Superior temporal gyrus (tissue), 1 donor: ENCODE results near the gene DOCK7.

Experiments used
- DNase-seq: peaks from one replicate; pipeline ENCODE4 v3.0.0-alpha.2; 2016; ENCODE audit errors: extremely low spot score

DOCK7 gene

DNA sequence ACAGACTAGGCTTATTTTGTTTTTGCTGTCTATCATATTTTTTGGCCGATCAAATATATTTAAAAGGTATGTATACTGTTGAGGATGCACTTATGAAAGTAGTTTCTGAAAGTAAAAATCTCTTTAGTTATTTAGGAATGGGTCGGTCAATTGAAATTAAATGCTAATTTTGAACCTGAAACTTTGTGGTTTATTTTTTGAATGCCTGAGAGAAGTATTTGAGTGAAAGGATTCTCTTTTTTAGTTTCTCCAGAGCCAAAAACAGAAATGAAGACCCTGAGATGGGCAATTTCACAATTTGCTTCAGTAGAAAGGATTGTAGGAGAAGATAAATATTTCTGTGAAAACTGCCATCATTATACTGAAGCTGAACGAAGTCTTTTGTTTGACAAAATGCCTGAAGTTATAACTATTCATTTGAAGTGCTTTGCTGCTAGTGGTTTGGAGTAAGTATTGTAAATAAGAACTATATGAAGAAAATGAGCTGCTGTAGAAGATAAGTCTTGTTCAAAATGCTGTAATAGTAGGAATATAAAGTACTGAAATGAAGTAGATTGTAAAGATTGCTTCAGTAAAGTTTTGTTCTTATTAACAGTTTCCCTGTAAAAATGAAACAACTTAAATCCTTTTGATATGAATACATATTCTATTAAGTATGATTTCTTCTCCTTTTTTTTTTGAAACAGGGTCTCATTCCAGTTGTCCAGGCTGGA lies 239.8 kb downstream of the DOCK7 start:
- no peak for DNase-seq

DNA sequence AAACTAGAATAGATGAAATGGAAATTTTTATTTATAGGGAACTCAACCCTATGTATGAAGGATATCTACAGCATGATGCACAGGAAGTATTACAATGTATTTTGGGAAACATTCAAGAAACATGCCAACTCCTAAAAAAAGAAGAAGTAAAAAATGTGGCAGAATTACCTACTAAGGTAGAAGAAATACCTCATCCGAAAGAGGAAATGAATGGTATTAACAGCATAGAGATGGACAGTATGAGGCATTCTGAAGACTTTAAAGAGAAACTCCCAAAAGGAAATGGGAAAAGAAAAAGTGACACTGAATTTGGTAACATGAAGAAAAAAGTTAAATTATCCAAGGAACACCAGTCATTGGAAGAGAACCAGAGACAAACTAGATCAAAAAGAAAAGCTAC lies 243.5 kb downstream of the DOCK7 start:
- no peak for DNase-seq

DNA sequence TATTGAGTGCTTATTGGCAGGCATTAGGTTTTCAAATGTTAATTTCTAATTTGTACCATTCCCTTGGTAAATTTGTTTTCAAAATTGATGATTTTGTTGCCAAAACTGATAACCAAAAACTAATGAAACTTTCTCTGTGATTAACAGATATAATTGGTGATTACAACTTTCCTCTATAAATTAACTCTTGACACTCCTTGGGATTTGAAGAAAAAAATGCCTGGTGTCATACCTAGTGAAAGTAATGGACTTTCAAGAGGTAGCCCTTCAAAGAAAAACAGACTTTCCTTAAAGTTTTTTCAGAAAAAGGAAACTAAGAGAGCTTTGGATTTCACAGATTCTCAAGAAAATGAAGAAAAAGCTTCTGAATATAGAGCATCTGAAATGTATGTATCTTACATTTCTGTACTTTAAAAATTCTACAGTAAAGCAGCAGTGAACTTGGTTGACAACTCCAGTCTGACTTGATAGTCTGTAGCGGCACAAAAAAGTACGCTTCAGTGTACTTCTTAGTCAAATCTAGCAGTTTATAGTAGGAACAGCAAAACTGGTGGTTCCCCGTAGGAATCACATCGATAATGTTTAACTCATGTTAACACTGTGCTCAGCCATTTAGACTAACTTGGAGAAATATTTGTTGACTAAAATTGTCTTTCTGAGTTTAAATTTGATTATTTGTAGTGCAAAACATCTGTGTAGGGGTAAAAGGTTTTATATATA lies 248.4 kb downstream of the DOCK7 start:
- no peak for DNase-seq

DNA sequence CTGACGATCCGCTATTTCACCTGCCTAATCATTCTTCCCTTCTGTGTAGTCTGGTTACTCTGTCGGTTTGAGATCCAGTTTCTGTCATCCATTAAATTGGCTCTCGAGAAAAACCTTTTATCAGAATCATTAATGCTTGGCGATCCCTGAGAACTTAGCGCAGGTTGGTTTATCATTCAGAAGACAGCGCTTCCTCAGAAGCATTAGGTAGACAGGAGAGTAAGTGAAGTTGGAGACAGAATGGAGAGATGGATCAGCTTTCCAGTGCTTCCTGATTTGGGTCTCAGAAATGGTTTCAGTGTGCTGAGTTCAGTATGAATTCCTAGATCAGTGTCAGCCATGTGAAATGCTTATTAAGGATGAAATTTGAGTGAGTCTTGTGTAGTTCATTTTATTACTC lies 250.0 kb downstream of the DOCK7 start:
- no peak for DNase-seq

DNA sequence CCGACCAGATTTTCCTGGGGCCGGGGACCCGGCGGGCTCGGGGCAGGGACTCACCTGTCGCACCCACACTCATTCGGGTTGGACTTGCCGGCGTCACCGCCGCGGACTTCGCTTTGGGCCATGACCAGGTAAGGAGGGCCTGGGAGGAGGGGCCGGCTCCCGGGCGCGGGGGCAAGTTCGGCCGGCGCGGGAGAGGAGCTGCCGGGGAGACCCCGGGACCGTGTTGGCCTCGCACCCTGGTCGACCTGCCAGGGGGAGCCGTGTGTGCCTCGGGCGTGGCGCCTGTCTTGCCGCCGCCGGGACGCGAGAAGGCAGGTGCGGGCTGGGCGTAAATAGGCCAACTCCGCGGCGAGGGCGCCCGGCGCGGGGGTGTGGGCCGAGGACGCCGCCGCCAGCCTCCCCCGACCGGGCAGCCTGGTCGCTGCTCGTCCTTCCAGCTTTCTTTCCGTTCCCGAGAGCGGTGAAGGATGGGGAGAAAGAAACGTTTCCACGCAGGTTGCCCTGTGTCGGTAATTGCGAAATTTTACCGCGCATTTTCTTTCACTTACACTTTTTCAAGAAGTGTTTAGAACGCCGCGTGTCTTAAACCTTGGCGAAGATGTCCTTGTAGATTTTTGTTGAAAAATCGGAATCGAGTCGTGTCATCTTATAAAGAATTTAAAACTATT lies 250.8 kb downstream of the DOCK7 start:
- peak; percentile 29 for DNase-seq

DNA sequence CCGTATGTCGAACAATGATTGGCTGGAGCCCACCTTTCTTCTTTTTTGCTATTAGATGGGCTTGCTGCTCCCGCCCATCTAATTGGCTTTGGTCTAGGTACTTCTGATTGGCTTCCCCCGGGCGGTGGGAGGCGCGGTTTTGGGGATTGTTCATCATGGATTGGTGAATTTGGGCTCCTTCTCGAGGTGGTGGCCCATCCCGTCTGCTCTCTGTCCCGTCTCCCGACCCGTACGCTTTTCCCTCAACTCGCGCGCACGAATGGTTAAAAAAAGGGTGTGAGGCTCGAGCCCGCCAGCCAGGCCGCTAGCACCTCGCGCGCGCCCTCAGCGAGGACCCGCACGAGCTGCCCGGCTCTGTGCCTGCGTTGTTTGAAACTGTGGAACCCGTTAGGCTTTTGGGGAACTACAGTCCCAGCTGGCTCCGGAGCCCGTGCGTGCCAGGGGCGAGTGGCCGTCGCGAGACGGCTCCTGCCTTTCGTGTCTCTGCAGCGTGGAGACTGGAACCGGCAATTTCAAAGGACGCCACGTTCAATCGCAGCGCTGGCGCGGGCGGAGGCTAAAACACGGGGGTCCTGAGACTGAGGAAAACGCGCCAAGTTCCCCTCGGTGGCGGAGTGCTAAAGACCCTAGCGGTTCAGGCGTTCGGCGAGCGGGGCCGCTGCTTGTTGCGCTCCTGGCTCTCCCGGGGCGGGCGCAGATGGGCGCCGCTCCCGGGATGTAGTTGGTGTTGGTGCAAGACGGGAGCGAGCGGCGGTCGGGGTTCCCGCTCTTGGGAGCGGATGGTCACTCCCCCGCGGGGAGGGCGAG lies 251.5 kb downstream of the DOCK7 start, which contains the start of gene USP1:
USP1 (plus strand) TSS at position 584 of the 807 bp plus-strand sequence. CDS start 2,819 bp downstream, outside the sequence.
- peak; percentile 98 for DNase-seq

DNA sequence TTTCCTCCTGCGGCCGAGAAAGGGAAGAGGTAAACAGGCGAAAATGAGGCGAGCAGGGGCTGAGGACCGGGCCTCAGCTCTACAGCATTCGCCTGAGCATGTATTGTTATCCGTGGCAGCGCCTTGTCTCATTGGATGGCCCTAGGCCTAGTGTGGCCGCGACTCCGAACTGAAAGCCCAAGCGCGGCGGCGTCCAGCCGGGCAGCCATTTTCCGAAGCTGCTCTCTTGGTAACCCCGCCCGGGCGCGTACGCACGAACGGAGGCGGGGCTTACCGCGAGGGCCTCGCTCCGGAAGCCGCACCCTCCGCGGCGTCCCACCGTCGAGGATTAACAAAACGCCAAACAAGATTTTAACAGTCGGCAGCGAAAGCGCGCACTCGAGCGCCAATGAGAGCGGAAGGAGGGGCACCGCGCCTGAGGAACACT lies 252.1 kb downstream of the DOCK7 start:
- no peak for DNase-seq

DNA sequence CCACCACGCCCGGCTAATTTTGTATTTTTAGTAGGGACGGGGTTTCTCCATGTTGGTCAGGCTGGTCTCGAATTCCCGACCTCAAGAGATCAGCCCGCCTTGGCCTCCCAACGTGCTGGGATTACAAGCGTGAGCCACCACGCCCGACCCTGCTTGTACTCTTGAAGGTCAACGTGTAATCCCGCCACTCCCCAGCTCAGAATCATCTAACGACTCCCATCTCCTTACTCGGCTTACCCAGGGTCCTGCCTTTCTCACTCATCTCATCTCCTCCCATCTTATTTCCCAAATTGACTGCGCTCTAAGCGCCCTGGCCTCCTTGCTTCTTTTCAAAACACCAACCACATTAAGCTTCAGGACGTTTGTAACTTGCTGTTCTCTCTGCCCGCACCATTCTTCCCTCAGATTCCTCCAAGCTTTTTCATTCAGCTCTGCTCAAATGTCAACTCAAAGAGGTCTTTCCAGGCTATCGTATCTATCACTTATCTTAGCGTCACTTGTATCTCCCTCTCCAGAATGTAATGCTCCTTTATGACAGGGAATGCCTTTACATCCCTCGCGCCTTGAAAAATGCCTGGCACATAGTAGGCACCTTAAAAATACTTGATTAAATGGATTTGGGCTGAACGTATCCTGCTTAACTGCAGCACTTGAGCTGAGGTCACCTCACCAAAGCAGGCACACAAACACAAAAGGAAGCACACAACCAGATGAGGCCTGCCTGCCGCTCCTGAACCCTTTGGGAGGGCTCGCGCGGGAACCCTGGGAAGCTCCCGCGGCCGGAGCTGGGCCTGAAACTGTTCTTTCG lies 252.8 kb downstream of the DOCK7 start:
- DNase-seq, result no peak

DNA sequence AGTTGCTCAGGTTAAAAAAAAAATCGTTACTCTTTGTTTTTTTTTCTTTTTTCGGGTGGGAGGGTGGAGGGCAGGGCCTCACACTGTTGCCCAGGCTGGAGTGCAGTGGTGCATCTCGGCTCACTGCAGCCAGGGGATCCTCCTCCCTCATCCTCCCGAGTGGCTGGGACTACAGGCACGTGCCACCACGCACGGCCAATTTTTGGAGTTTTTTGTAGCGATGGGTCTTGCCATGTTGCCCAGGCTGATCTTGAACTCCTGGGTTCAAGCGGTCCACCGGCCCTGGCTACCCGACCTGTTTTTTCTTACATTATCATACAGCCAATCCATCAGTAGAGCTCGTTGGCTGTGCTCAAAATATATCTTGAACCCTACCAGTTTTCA lies 253.6 kb downstream of the DOCK7 start:
- DNase-seq, result no peak

DNA sequence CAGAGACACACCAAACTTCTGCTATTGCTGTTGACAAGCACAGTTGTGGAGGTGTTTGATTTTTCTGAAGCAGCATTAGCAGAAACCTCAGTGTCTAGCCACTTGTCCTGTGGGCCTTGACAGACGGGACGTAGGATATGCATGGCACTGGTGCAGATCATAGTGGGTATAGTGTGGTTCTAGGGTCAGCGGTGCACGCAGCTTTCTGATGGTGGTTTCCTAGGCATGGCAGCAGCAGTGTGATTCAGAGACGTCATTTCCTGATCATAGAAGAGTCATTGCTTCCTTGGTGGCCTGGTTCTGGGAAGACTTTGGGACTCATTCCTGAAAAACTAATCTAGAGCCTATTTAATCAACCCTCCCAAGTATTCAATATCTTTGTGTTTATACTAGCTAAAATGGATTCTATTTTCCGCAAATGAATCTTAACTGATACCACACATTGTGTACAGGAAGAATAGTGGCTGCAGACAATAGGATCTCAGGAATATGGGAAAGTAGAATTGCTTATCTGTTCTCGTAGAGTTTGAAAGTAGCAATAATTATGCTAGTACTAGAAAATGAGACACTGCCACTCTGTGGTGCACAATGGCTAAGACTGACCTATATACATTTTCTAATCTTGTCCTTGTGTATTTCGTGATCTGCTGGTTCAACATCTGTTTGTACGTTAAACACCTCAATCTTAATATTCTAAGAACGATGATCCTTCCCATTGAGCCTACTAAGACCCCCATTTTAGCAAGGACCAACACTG lies 254.1 kb downstream of the DOCK7 start:
- no peak for DNase-seq

DNA sequence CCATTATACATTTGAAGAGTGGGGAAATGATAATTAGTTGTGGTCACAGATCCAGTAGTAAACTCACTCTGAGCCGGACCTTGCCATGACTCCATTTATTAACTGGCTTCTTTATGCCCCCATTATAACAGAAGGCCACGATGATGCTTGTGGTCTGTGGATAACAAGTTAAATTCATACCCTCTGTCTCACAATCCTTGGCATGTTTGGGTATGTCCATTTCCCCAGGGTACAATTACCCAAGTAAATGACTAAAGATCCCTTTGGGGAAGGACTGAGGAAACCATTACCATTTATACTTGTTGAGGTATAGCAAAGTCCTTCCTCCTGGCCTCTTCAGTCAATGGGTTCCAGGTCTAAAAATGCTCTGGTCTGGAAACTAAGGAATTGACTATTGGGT lies 258.6 kb downstream of the DOCK7 start:
- DNase-seq, result no peak

DNA sequence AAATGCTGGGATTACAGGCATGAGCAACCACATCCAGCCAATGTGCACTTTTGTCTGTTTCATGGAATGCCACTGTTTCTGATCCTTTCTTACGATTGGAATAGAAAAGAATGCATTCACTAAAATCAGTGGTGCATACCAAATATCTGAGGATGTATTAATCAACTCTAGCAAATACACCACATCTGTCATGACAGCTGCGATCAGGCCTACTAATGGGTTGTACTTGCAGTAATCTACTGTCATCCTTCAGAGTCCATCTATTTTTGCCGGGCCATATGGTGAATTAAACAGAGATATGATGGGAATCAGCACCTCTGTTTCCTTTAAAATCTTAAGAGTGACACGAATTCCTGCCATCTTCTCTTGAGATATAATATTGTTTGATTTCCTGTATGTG lies 259.8 kb downstream of the DOCK7 start:
- DNase-seq, result no peak

DNA sequence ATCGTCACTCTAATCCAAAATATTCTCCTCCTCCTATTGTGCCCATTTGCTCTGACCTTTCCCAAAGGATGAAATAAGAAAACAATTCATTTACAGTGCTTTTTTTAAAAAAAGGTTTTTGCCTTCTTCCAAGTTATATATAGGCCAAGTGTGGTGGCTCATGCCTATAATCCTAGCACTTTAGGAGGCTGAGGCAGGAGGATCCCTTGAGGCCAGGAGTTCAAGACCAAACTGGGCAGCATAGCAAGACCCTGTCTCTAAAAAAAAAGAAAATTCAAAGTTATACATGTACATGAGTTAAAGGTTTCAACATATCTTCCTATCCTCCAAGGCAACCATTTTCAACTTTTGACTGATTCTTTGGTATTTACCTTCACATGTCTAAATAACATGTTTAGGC lies 261.4 kb downstream of the DOCK7 start:
- no peak for DNase-seq

DNA sequence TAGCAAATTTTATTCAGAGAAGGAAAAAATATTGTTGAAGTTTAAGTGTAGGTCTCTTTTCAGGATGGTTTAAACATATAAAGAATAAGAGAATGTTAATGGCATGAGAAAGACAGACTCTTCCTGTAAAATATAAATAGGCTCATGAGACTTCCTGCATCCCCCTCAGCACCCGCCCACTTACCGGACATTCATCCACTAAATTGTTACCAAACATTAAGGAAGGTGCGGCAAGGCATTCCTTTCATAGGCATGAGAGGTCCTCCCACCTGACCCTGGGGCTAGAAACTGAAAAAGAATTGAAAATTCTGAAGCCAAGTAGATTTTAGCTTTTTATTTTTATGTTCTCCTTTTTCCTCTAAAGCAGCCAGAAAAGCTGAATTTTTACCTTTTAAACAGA lies 261.9 kb downstream of the DOCK7 start:
- DNase-seq, result no peak

DNA sequence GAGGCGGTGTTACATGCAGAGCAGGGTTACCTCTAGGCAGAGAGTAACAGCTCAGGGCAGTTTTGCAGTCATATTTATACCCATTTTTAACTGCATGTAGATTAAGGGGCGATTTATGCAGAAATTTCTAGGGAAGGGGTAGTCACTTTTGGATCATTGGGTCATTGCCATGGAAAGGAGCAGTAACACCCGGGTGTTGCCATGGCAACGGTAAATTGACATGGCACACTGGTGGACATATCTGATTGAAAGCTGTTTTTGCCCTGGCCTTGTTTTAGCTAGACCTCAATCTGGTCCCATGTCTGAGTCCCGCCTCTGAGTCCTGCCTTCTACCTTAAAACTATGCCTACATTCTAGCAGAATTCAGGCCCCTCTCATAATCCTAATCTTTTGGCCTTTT lies 263.1 kb downstream of the DOCK7 start:
- DNase-seq, result no peak

DNA sequence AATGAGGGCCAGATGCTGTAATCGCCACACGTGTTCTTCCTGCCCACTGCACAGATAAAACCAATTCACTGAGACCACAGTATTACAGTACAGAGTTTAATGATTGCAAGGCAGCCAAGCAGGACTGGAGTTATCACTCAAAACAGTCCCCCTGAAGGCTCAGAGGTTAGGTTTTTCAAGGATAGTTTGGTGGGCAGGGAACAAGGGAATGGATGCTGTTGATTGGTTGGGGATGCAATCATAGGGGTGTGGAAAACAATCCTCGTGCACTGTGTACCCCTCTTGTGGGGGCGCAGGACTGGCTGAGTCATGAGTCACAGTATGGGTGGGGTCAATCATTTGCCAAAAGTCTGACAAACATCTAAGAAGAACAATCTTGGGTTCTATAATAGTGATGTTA lies 263.8 kb downstream of the DOCK7 start:
- no peak for DNase-seq

DNA sequence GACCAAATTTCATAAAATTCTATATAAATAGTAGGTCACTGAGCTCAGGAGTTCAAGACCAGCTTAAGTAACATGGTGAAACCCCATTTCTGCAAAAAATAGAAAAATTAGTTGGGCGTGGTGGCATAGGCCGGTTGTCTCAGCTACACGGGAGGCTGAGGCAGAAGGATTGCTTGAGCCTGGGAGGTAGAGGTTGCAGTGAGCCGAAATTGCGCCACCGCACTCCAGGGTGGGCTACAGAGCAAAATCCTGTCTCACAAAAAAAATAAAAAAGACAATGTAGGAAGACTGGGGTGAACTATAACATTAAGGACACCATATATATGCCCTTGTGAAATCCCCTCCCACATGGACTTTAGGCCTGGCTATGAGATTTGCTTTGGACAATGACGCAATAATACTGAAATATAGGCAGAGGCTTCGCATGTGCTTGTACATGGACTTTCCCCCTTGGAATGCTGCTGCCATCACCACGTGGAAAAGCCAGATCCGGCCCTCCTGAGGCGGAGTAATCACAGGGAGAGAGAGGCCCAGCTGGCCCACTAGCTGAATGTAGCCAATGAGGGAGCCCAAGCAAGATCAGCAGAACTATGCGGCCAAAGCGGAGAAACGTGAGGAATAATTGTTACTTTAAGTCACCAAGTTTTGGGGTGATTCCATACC lies 264.5 kb downstream of the DOCK7 start:
- DNase-seq, result no peak

DNA sequence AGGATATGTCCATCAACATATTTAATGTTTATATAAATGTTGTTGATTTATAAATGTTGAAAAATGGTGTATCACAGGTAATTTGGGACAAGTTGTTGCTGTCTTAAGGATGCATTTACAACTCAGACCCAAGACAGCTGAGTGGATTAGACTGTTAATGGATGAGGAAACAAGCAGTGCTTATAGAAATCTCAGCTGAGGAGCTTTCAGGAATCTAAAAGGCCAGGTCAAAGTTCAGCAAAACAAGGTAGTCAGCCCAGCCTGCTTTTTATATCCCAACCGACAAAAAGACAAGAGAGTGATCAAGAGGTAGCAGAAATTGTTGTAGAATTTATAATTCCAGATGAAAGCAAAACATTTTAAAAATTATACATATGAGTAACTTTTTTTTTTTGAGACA lies 268.0 kb downstream of the DOCK7 start:
- no peak for DNase-seq

DNA sequence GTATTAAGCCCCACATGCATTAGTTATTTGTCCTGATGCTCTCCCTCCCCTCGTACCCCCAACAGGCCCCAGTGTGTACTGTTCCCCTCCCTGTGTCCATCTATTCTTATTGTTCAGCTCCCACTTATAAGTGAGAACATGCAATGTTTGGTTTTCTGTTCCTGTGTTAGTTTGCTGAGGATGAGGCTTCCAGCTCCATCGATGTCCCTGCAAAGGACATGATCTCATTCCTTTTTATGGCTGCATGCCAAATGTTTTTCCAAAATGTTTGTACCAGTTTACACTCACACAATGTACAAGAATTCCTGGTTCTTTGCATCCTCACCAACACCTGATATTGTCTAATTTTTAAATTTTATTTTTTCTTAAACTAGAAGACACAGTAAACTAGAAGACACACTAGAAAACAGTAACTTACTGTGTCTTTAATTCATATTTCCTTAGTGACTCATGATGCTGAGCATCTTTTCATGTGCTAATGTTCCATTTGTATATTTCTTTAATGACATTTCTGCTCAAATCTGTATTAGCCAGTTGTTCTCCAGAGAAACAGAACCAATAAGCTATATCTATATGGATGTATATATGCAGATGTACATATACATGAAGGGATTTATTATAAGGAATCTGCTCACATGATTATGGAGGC lies 270.7 kb downstream of the DOCK7 start:
- DNase-seq, result no peak
